Measurements from ENCODE around the gene EIPR1. TPM values are rescaled to one million over a fixed set of nuclear protein-coding genes. Genes with fewer than 3 reads are reported as not detected.
A peak's percentile ranks its signal among the peaks of the same experiment; 100 is the strongest.

EIPR1 gene
- total and polyA plus RNA-seq, 5 donors from 2014 or later, result 26.6 to 44.8 (median 33.7) TPM

DNA sequence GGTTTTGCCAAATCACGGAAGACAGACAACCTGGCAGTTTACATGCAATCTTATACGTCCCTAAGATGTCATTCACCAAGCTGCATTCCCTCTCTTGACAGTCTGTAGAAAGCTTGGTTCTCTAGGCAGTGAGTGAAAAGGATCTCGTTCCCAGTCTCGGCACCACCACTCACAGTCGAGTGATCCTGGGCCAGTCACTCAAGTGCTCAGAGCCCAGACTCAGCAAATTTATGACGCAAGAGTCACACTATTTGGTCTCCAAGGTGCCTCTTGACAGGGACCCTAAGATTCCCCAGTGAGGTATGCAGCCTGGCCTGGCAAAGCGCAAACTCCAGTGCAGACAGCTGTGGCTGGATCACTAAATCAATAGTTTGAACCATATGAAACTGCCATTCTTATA, 77.9 kb downstream of the EIPR1 start:
- Histone ChIP-seq H3K9me3 (ENCODE audit: control insufficient read depth in 2 of 2, low read length in 2 of 2) (no peaks in the 10 kb centered on the region), H3K27me3 (ENCODE audit: control insufficient read depth, insufficient read depth, low read length) (no peaks in the 10 kb centered on the region), H3K4me3 (ENCODE audit: low read depth, low read length) (no peak overlapping the region), H3K27ac (ENCODE audit: insufficient read depth, low read length, poor library complexity, severe bottlenecking) (no peak overlapping the region), H3K4me1 (ENCODE audit: control insufficient read depth, insufficient read depth, low read length, poor library complexity, severe bottlenecking) (peaks cover 3% of the 10 kb centered on the region), H3K36me3 (ENCODE audit: control insufficient read depth, insufficient read depth, low read length) (peaks cover 6% of the 10 kb centered on the region)
- ATAC-seq (ENCODE audit: low read depth in 2 of 2) (no peak), DNase-seq (no peak)
- H3K27me3 Mint-ChIP-seq, result no peaks in the 10 kb centered on the region
- no peak overlapping the region for H3K4me3 Mint-ChIP-seq
- peaks cover 25% of the 10 kb centered on the region for H3K36me3 Mint-ChIP-seq
- H3K9me3 Mint-ChIP-seq, result no peaks in the 10 kb centered on the region
- peaks cover 0 to 22% (median 8%) of the 10 kb centered on the region in 4 donors for H3K4me1 Mint-ChIP-seq
- peak overlapping the region in 2 of 3 donors; percentile 15 to 47 for H3K27ac Mint-ChIP-seq

GRCh38 chr2:3299130-3299529, 78.5 kb downstream of the EIPR1 start:
- Histone ChIP-seq H3K4me3 (ENCODE audit: low read depth, low read length) (no peak overlapping the region), H3K27ac (ENCODE audit: insufficient read depth, low read length, poor library complexity, severe bottlenecking) (no peak overlapping the region), H3K4me1 (ENCODE audit: control insufficient read depth, insufficient read depth, low read length, poor library complexity, severe bottlenecking) (peaks cover 3% of the 10 kb centered on the region), H3K27me3 (ENCODE audit: control insufficient read depth, insufficient read depth, low read length) (no peaks in the 10 kb centered on the region), H3K9me3 (ENCODE audit: control insufficient read depth in 2 of 2, low read length in 2 of 2) (no peaks in the 10 kb centered on the region), H3K36me3 (ENCODE audit: control insufficient read depth, insufficient read depth, low read length) (peaks cover 6% of the 10 kb centered on the region)
- H3K4me3 Mint-ChIP-seq, result no peak overlapping the region
- H3K27ac Mint-ChIP-seq, result peak overlapping the region in 2 of 3 donors; percentile 15 to 47
- DNase-seq, result no peak
- peaks cover 0 to 22% (median 8%) of the 10 kb centered on the region in 4 donors for H3K4me1 Mint-ChIP-seq
- no peak for ATAC-seq (ENCODE audit: low read depth in 2 of 2)
- H3K9me3 Mint-ChIP-seq, result no peaks in the 10 kb centered on the region
- H3K27me3 Mint-ChIP-seq, result no peaks in the 10 kb centered on the region
- peaks cover 25% of the 10 kb centered on the region for H3K36me3 Mint-ChIP-seq

DNA sequence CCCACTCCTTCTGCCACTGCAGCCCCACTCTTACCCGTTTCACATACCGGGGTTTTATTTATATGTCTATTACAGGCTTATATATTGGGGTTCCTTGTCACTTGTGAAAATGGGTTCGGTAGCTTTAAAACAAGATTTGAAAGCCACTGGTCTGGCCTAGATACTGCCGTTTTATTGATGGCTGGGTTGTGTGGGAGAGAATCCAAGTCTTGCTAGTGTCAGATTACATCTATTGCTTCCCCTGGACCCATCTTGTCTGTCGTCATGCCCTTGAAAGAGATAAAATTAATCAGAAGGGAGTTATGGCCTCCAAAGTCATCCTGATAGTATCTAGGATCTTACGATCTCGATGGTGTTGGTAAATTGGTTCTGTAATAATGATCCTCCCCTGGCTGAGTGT, 79.4 kb downstream of the EIPR1 start:
- no peak for ATAC-seq (ENCODE audit: low read depth in 2 of 2)
- Histone ChIP-seq H3K9me3 (ENCODE audit: control insufficient read depth in 2 of 2, low read length in 2 of 2) (no peaks in the 10 kb centered on the region), H3K4me1 (ENCODE audit: control insufficient read depth, insufficient read depth, low read length, poor library complexity, severe bottlenecking) (peaks cover under 1% of the 10 kb centered on the region), H3K27me3 (ENCODE audit: control insufficient read depth, insufficient read depth, low read length) (no peaks in the 10 kb centered on the region), H3K36me3 (ENCODE audit: control insufficient read depth, insufficient read depth, low read length) (peaks cover 6% of the 10 kb centered on the region), H3K4me3 (ENCODE audit: low read depth, low read length) (no peak overlapping the region), H3K27ac (ENCODE audit: insufficient read depth, low read length, poor library complexity, severe bottlenecking) (no peak overlapping the region)
- Mint-ChIP-seq H3K4me1 (peaks cover 0 to 13% (median 3%) of the 10 kb centered on the region in 4 donors), H3K36me3 (peaks cover 22% of the 10 kb centered on the region), H3K9me3 (no peaks in the 10 kb centered on the region), H3K27me3 (no peaks in the 10 kb centered on the region), H3K27ac (peak overlapping the region in 1 of 3 donors; percentile 26), H3K4me3 (no peak overlapping the region)
- DNase-seq, result no peak

GRCh38 chr2:3297523-3297922, 80.1 kb downstream of the EIPR1 start:
- Histone ChIP-seq H3K36me3 (ENCODE audit: control insufficient read depth, insufficient read depth, low read length) (peaks cover 6% of the 10 kb centered on the region), H3K4me3 (ENCODE audit: low read depth, low read length) (no peak overlapping the region), H3K27me3 (ENCODE audit: control insufficient read depth, insufficient read depth, low read length) (no peaks in the 10 kb centered on the region), H3K9me3 (ENCODE audit: control insufficient read depth in 2 of 2, low read length in 2 of 2) (no peaks in the 10 kb centered on the region), H3K4me1 (ENCODE audit: control insufficient read depth, insufficient read depth, low read length, poor library complexity, severe bottlenecking) (no peaks in the 10 kb centered on the region), H3K27ac (ENCODE audit: insufficient read depth, low read length, poor library complexity, severe bottlenecking) (no peak overlapping the region)
- Mint-ChIP-seq H3K4me3 (no peak overlapping the region), H3K9me3 (no peaks in the 10 kb centered on the region), H3K4me1 (peaks cover 0 to 7% (median 3%) of the 10 kb centered on the region in 4 donors), H3K36me3 (peaks cover 20% of the 10 kb centered on the region), H3K27me3 (no peaks in the 10 kb centered on the region), H3K27ac (peak overlapping the region in 2 of 3 donors; percentile 26 to 29)
- ATAC-seq (ENCODE audit: low read depth in 2 of 2) (no peak), DNase-seq (no peak)

GRCh38 chr2:3296182-3296972, 81.2 kb downstream of the EIPR1 start:
- no peak for ATAC-seq (ENCODE audit: low read depth in 2 of 2)
- no peak for DNase-seq

GRCh38 chr2:3294493-3294892, 83.1 kb downstream of the EIPR1 start:
- H3K4me1 ChIP-seq (ENCODE audit: control insufficient read depth, insufficient read depth, low read length, poor library complexity, severe bottlenecking), result no peaks in the 10 kb centered on the region
- no peak for ATAC-seq (ENCODE audit: low read depth in 2 of 2)

More at GRCh38 chr2:3296182-3296972, 81.2 kb downstream of the EIPR1 start:
- Histone ChIP-seq H3K27ac (ENCODE audit: insufficient read depth, low read length, poor library complexity, severe bottlenecking) (no peak overlapping the region), H3K36me3 (ENCODE audit: control insufficient read depth, insufficient read depth, low read length) (peaks cover 6% of the 10 kb centered on the region), H3K27me3 (ENCODE audit: control insufficient read depth, insufficient read depth, low read length) (no peaks in the 10 kb centered on the region), H3K4me3 (ENCODE audit: low read depth, low read length) (no peak overlapping the region), H3K4me1 (ENCODE audit: control insufficient read depth, insufficient read depth, low read length, poor library complexity, severe bottlenecking) (no peaks in the 10 kb centered on the region), H3K9me3 (ENCODE audit: control insufficient read depth in 2 of 2, low read length in 2 of 2) (no peaks in the 10 kb centered on the region)
- peaks cover 0 to 9% (median under 1%) of the 10 kb centered on the region in 4 donors for H3K4me1 Mint-ChIP-seq
- H3K36me3 Mint-ChIP-seq, result peaks cover 20% of the 10 kb centered on the region
- H3K4me3 Mint-ChIP-seq, result no peak overlapping the region
- H3K9me3 Mint-ChIP-seq, result no peaks in the 10 kb centered on the region
- no peaks in the 10 kb centered on the region for H3K27me3 Mint-ChIP-seq
- H3K27ac Mint-ChIP-seq, result no peak overlapping the region

DNA sequence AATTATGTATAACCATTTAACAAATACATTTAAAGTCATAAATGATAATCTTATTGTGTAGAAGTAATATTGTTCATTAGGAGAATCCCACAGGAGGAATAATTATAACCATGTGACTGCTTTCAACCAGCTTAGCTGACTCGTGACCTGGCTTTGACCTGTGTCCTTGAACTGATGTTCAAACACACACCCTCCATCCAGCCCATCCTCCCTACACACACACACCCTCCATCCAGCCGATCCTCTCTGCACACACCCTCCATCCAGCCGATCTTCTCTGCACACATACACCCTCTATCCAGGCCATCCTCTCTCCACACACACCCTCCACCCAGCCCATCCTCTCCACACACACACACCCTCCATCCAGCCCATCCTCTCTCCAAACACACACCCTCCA, 83.5 kb downstream of the EIPR1 start:
- no peak for DNase-seq
- no peaks in the 10 kb centered on the region for H3K27me3 Mint-ChIP-seq
- ATAC-seq (ENCODE audit: low read depth in 2 of 2), result no peak

More at GRCh38 chr2:3294493-3294892, 83.1 kb downstream of the EIPR1 start:
- Mint-ChIP-seq H3K27me3 (no peaks in the 10 kb centered on the region), H3K4me1 (peaks cover 0 to 9% (median 1%) of the 10 kb centered on the region in 4 donors), H3K4me3 (no peak overlapping the region), H3K27ac (no peak overlapping the region), H3K9me3 (no peaks in the 10 kb centered on the region), H3K36me3 (peaks cover 22% of the 10 kb centered on the region)
- no peak overlapping the region for H3K27ac ChIP-seq (ENCODE audit: insufficient read depth, low read length, poor library complexity, severe bottlenecking)
- no peaks in the 10 kb centered on the region for H3K27me3 ChIP-seq (ENCODE audit: control insufficient read depth, insufficient read depth, low read length)
- no peak overlapping the region for H3K4me3 ChIP-seq (ENCODE audit: low read depth, low read length)
- no peaks in the 10 kb centered on the region for H3K9me3 ChIP-seq (ENCODE audit: control insufficient read depth in 2 of 2, low read length in 2 of 2)
- H3K36me3 ChIP-seq (ENCODE audit: control insufficient read depth, insufficient read depth, low read length), result peaks cover 6% of the 10 kb centered on the region
- DNase-seq, result no peak

GRCh38 chr2:3293221-3293620, 84.4 kb downstream of the EIPR1 start:
- no peak overlapping the region for H3K4me3 ChIP-seq (ENCODE audit: low read depth, low read length)
- H3K36me3 ChIP-seq (ENCODE audit: control insufficient read depth, insufficient read depth, low read length), result no peaks in the 10 kb centered on the region
- peaks cover 0 to 10% (median 1%) of the 10 kb centered on the region in 4 donors for H3K4me1 Mint-ChIP-seq
- DNase-seq, result no peak
- H3K27ac Mint-ChIP-seq, result peak overlapping the region in 1 of 3 donors; percentile 74
- no peak overlapping the region for H3K27ac ChIP-seq (ENCODE audit: insufficient read depth, low read length, poor library complexity, severe bottlenecking)
- H3K9me3 ChIP-seq (ENCODE audit: control insufficient read depth in 2 of 2, low read length in 2 of 2), result no peaks in the 10 kb centered on the region
- peaks cover 19% of the 10 kb centered on the region for H3K36me3 Mint-ChIP-seq
- no peaks in the 10 kb centered on the region for H3K4me1 ChIP-seq (ENCODE audit: control insufficient read depth, insufficient read depth, low read length, poor library complexity, severe bottlenecking)
- ATAC-seq (ENCODE audit: low read depth in 2 of 2), result no peak
- no peaks in the 10 kb centered on the region for H3K27me3 Mint-ChIP-seq
- no peaks in the 10 kb centered on the region for H3K27me3 ChIP-seq (ENCODE audit: control insufficient read depth, insufficient read depth, low read length)
- H3K4me3 Mint-ChIP-seq, result no peak overlapping the region
- H3K9me3 Mint-ChIP-seq, result peaks cover 0 to 1% (median 0%) of the 10 kb centered on the region in 7 donors

More for the DNA sequence above, 83.5 kb downstream of the EIPR1 start:
- H3K4me3 Mint-ChIP-seq, result no peak overlapping the region
- peaks cover 0 to 10% (median 1%) of the 10 kb centered on the region in 4 donors for H3K4me1 Mint-ChIP-seq
- Histone ChIP-seq H3K9me3 (ENCODE audit: control insufficient read depth in 2 of 2, low read length in 2 of 2) (no peaks in the 10 kb centered on the region), H3K27me3 (ENCODE audit: control insufficient read depth, insufficient read depth, low read length) (no peaks in the 10 kb centered on the region), H3K36me3 (ENCODE audit: control insufficient read depth, insufficient read depth, low read length) (peaks cover 6% of the 10 kb centered on the region), H3K4me1 (ENCODE audit: control insufficient read depth, insufficient read depth, low read length, poor library complexity, severe bottlenecking) (no peaks in the 10 kb centered on the region), H3K4me3 (ENCODE audit: low read depth, low read length) (no peak overlapping the region), H3K27ac (ENCODE audit: insufficient read depth, low read length, poor library complexity, severe bottlenecking) (no peak overlapping the region)
- H3K9me3 Mint-ChIP-seq, result peaks cover 0 to 1% (median 0%) of the 10 kb centered on the region in 7 donors
- no peak overlapping the region for H3K27ac Mint-ChIP-seq
- peaks cover 23% of the 10 kb centered on the region for H3K36me3 Mint-ChIP-seq

All from CD4-positive, CD25-positive, alpha-beta regulatory T cell (primary cell).